Measurements from ENCODE around the gene FMNL3. TPM values are rescaled to one million over a fixed set of nuclear protein-coding genes. Genes with fewer than 3 reads are reported as not detected.
A peak's percentile ranks its signal among the peaks of the same experiment; 100 is the strongest.

Gene FMNL3
- total and polyA plus RNA-seq, 2 experiments from 2014 or later: 8.7 to 32.6 TPM

GRCh38 chr12:49744363-49744885, 37.2 kb upstream of the FMNL3 start:
- TF ChIP-seq STAT1 (IDR thresholded peaks at IDR 0.05; ENCODE audit: unreplicated experiment) (no peak), JUNB (IDR thresholded peaks at IDR 0.05; ENCODE audit: unreplicated experiment) (no peak), CTCF (conservative IDR thresholded peaks at IDR 0.05; ENCODE audit: low read depth in 2 of 2) (no peak), ZNF114 (CRISPR knock-in tag; IDR thresholded peaks at IDR 0.05) (no peak)
- Histone ChIP-seq H3K9me2 (ENCODE audit: insufficient read depth) (no peaks in the 10 kb centered on the region), H3K79me2 (replicated peaks; ENCODE audit: insufficient read depth) (peaks cover 78% of the 10 kb centered on the region), H3K4me2 (no peak overlapping the region), H3K4me1 (ENCODE audit: insufficient read depth) (peaks cover 10% of the 10 kb centered on the region; the same call in 1 of the 2 replicates), H2AFZ (no peak overlapping the region), H3K36me3 (ENCODE audit: insufficient read depth) (no peaks in the 10 kb centered on the region), H3K4me3 (no peak overlapping the region), H3K27me3 (ENCODE audit: insufficient read depth) (no peaks in the 10 kb centered on the region), H3F3A (replicated peaks; ENCODE audit: low read depth) (0 out of 2 replicates have a peak, but pooled peaks cover 3% of the 10 kb centered on the region), H3K27ac (ENCODE audit: low read depth) (no peak overlapping the region), H4K20me1 (replicated peaks; ENCODE audit: insufficient read depth) (peaks cover 69% of the 10 kb centered on the region)
- Mint-ChIP-seq H3K27ac (no peak overlapping the region; the same call in 1 of the 2 replicates), H3K36me3 (ENCODE audit: low read depth) (peaks cover 19% of the 10 kb centered on the region), H3K27me3 (ENCODE audit: insufficient read depth, low read depth, poor library complexity) (peaks cover 8% of the 10 kb centered on the region), H3K4me1 (peaks cover 35% of the 10 kb centered on the region), H3K4me3 (no peak overlapping the region; the same call in 2 of the 3 replicates), H3K9me3 (no peaks in the 10 kb centered on the region)
- no peak for DNase-seq (ENCODE audit: low spot score)
- no peak for ATAC-seq

- Histone ChIP-seq H3K36me3 (ENCODE audit: insufficient read depth) (no peaks in the 10 kb centered on the region), H2AFZ (no peak overlapping the region)
These were observed 34.8 kb upstream of the FMNL3 start for GRCh38 chr12:49741882-49742620.

More at GRCh38 chr12:49741882-49742620, 34.8 kb upstream of the FMNL3 start:
- H3K4me3 ChIP-seq: peak overlapping the region; percentile 80
- peaks cover 19% of the 10 kb centered on the region for H3K36me3 Mint-ChIP-seq (ENCODE audit: low read depth)
- H3K9me2 ChIP-seq (ENCODE audit: insufficient read depth): no peaks in the 10 kb centered on the region
- peaks cover 8% of the 10 kb centered on the region for H3K27me3 Mint-ChIP-seq (ENCODE audit: insufficient read depth, low read depth, poor library complexity)
- peak overlapping the region; percentile 99 for H3K27ac Mint-ChIP-seq
- no peaks in the 10 kb centered on the region for H3K9me3 Mint-ChIP-seq
- H3K4me1 ChIP-seq (ENCODE audit: insufficient read depth): peaks cover 10% of the 10 kb centered on the region; the same call in 1 of the 2 replicates
- ATAC-seq (peak; percentile 65), DNase-seq (ENCODE audit: low spot score) (peak; percentile 91)
- H3K4me1 Mint-ChIP-seq: peaks cover 21% of the 10 kb centered on the region
- no peaks in the 10 kb centered on the region for H3K27me3 ChIP-seq (ENCODE audit: insufficient read depth)
- TF ChIP-seq EZH2 (IDR thresholded peaks at IDR 0.05; ENCODE audit: low read depth, unreplicated experiment) (no peak), CREB1 (CRISPR knock-in tag; IDR thresholded peaks at IDR 0.05; ENCODE audit: low read depth) (peak; percentile 57)
- peaks cover 47% of the 10 kb centered on the region for H4K20me1 ChIP-seq (replicated peaks; ENCODE audit: insufficient read depth)
- H3F3A ChIP-seq (replicated peaks; ENCODE audit: low read depth): 0 out of 2 replicates have a peak, but pooled peaks cover 3% of the 10 kb centered on the region
- peak overlapping the region; percentile 84 for H3K27ac ChIP-seq (ENCODE audit: low read depth)
- peak overlapping the region; percentile 97 for H3K4me3 Mint-ChIP-seq
- H3K4me2 ChIP-seq: peak overlapping the region; percentile 95
- peaks cover 54% of the 10 kb centered on the region for H3K79me2 ChIP-seq (replicated peaks; ENCODE audit: insufficient read depth)
